Mucosa of rectum (tissue), 2 donors: Measurements from ENCODE around the gene ZDHHC24.
"Not testable (repeated sequence)": the region's sequence is repeated elsewhere in the genome, so short reads cannot be mapped to it uniquely, and the experiment has no call there.

Experiments used
- H3K27ac ChIP-seq, 2 donors: one replicate each; pipeline ENCODE4 v1.7.0; 2013; ENCODE audit warnings: inconsistent platforms in 2 of 2, low read depth in 2 of 2, low read length in 2 of 2
- H3K27me3 ChIP-seq, 2 donors: one replicate each; pipeline ENCODE4 v1.7.0; 2013; ENCODE audit warnings: low read length in 2 of 2; ENCODE audit not compliant: control insufficient read depth in 2 of 2, insufficient read depth in 2 of 2
- H3K36me3 ChIP-seq, 2 donors: one replicate each; pipeline ENCODE4 v1.7.0; 2013; ENCODE audit warnings: low read length in 2 of 2; ENCODE audit not compliant: control insufficient read depth in 2 of 2, insufficient read depth in 2 of 2
- H3K4me1 ChIP-seq, 2 donors: one replicate each; pipeline ENCODE4 v1.7.0; 2013; ENCODE audit warnings: low read length in 2 of 2, mild to moderate bottlenecking in 1 of 2; ENCODE audit not compliant: control insufficient read depth in 2 of 2, insufficient read depth in 2 of 2
- H3K4me3 ChIP-seq, 2 donors: one replicate each; pipeline ENCODE4 v1.7.0; 2013; ENCODE audit warnings: low read length in 2 of 2
- H3K9ac ChIP-seq, 2 donors: one replicate each; pipeline ENCODE4 v1.7.0; 2013; ENCODE audit warnings: low read length in 2 of 2, low read depth in 1 of 2, mild to moderate bottlenecking in 1 of 2
- H3K9me3 ChIP-seq, 2 donors: one replicate each; pipeline ENCODE4 v1.7.0; 2013; ENCODE audit warnings: low read length in 2 of 2; ENCODE audit not compliant: control insufficient read depth in 2 of 2
- donor health status: healthy.
- donor health status: Normal muscosa, but diverticular disease.

The ZDHHC24 gene, protein sequence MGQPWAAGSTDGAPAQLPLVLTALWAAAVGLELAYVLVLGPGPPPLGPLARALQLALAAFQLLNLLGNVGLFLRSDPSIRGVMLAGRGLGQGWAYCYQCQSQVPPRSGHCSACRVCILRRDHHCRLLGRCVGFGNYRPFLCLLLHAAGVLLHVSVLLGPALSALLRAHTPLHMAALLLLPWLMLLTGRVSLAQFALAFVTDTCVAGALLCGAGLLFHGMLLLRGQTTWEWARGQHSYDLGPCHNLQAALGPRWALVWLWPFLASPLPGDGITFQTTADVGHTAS

DNA sequence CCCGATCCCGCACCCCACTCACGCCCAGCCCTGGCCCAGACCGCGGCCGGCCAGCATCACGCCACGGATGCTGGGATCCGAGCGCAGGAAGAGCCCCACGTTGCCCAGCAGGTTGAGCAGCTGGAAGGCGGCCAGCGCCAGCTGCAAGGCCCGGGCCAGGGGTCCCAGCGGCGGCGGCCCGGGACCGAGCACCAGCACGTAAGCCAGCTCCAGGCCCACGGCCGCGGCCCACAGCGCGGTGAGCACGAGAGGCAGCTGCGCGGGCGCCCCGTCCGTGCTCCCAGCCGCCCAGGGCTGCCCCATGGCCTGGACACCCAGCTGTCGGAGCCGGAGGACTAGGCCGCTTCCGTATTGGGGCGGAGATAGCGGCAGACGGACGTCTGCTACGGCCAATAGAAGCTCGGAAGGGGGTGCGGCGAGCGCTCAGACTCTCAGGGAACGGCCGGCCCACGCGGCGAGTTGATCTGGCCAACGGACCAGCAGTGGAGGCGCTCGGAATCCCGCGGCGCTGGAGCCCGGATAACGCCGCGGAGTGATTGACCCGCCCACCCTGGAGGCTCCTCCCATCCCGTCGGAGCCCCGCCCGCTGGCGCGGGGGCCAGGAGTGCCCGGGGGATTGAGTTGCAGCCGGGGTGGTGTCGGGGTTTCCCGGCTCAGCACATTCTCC is at the start of gene ZDHHC24:
TSS of gene ZDHHC24 (minus strand) at position 348 of the 667 bp plus-strand sequence. CDS start at position 303, 45 bp downstream.
- Histone ChIP-seq H3K4me1 (peaks cover 5 to 9% of the 10 kb centered on the region in 2 donors), H3K27me3 (no peaks in the 10 kb centered on the region), H3K36me3 (peaks cover under 1 to 12% of the 10 kb centered on the region in 2 donors), H3K27ac (peak within 1 kb of the TSS; percentile 49 to 74), H3K9me3 (no peaks in the 10 kb centered on the region), H3K4me3 (peak within 1 kb of the TSS; percentile 79 to 87), H3K9ac (peak within 1 kb of the TSS; percentile 72 to 85)

DNA sequence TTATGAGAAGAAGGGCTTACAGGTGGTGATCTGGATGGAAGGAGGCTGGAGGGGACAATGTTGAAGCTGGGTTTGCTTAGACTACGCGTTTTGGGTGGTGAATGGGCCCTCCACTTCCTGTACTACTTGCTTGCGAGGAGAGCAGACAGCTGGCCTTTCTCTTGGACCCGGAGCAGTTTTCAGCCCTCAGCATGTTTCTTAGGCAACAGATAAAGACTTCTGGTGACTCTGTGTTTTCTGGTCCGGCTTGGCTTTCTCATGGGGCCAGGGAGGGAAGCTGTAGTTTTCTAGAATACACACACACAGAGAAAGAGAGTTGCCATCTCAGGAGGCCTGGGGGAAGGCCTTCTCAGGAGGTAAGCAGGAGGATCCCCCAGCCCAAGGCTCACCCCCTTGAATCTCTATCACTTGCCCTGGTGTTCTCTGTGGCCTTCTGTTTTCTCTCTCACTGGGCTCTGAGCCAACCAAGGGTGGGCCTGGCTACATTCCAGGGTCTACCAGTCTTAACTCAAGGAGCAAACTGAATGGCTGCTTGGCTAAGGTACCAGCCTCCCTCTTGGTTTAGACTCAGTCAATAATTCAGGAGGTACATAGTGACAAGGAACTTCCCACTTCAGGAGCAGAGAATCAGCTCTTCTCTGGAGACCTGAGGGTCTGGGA is 49.5 kb upstream of the ZDHHC24 start:
- no peaks in the 10 kb centered on the region for H3K27me3 ChIP-seq
- H3K9me3 ChIP-seq: no peaks in the 10 kb centered on the region
- H3K36me3 ChIP-seq: peaks cover 14 to 16% of the 10 kb centered on the region in 2 donors
- no peak overlapping the region for H3K4me3 ChIP-seq
- H3K9ac ChIP-seq: no peak overlapping the region
- H3K4me1 ChIP-seq: peaks cover 10 to 26% of the 10 kb centered on the region in 2 donors
- H3K27ac ChIP-seq: peak overlapping the region; percentile 40 to 43

DNA sequence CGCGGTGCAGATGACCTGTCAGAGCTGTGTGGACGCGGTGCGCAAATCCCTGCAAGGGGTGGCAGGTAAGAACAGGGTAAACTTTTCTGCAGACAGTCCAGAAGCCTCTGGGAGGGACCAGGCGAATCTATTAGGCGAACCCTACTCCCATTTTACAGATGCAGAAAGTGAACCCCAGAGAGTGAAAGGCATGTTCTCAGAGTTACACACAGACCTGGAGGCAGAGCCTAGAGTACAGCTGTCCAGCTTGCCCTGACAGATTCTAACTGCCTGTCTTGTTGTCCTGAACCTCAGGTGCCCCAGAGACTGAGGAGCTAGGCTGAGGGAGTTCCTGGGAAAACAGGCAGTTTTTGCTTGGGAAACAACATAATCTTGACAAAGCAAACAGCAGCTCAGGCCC is 47.8 kb upstream of the ZDHHC24 start:
- Histone ChIP-seq H3K27ac (peak overlapping the region in 1 of 2 donors; percentile 66), H3K27me3 (no peaks in the 10 kb centered on the region), H3K4me3 (peak overlapping the region; percentile 68 to 93), H3K36me3 (no peaks in the 10 kb centered on the region), H3K9ac (peak overlapping the region; percentile 92 to 96), H3K4me1 (peaks cover 10 to 26% of the 10 kb centered on the region in 2 donors), H3K9me3 (no peaks in the 10 kb centered on the region)

DNA sequence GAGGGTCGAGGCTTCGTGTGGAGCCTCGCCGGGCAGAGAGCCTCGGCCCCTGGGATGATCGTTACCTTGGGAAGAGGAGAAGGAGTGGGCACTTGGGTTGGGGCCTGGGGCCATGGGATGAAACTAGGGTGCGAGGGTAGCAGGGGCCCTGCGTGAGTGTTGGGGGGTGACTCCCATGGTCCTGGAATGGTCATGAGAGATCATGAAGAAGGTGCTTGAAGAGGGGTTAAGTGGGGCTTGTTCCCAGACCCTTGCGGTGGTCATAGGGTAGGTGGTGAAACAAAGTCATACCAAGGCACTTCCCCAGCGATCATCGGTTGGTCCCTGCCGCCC is 47.4 kb upstream of the ZDHHC24 start:
- Histone ChIP-seq H3K36me3 (no peaks in the 10 kb centered on the region), H3K9me3 (no peaks in the 10 kb centered on the region), H3K27me3 (no peaks in the 10 kb centered on the region), H3K4me1 (peaks cover 10 to 26% of the 10 kb centered on the region in 2 donors), H3K9ac (peak overlapping the region; percentile 92 to 96), H3K27ac (peak overlapping the region; percentile 66 to 76), H3K4me3 (peak overlapping the region; percentile 68 to 93)

DNA sequence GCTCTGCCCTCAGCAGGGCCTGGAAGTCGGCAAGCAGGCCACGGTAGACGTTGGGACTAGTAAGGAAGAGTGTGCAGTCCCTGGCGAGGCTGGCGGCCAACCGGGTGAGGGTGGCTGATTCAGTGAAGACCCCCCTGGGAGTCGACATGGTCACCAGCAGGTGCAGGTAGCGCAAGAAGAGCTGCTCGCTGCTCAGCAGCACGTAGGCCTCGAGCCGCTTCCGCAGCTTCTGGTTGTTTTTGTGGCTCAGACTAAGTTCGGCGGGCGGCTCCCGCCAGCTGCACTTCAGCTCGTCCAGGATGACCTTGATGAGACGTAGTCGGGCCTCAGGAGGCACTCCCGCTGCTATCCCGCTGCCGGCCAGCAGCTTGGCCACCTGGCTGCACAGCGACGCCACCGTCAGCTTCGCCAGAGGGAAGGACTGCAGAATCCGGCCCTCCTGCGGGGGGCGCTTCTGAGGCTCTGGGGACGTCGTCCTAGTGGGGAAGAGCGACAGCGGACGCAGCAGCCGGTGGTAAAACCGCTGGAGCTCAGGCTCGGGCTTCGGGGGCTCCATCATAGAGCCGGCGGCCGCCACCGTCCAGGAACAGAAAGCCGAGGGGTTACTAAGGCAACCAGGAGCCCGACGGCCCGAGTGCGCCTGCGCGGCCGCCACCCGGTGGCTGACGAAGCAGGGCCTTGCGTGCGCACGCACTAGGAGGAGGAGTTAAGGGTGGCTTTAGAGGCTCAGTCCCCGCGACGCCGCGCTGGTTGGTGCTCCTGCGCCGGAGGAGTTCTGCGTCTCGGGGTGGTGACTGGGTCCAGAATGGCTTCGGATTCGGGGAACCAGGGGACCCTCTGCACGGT is 46.8 kb upstream of the ZDHHC24 start, which contains the start of the genes CCDC87 and CCS:
TSS of gene CCDC87 (minus strand) at position 607 of the 846 bp plus-strand sequence. CDS start at position 559, 48 bp downstream.
TSS of gene CCS (plus strand) at position 729 of the 846 bp plus-strand sequence. CDS start at position 806, 77 bp downstream.
- Histone ChIP-seq H3K36me3 (no peaks in the 10 kb centered on the region), H3K4me1 (peaks cover 10 to 26% of the 10 kb centered on the region in 2 donors), H3K9ac (peak within 1 kb of the TSS; percentile 92 to 96), H3K9me3 (no peaks in the 10 kb centered on the region), H3K27ac (peak within 1 kb of the TSS; percentile 66 to 76), H3K4me3 (peak within 1 kb of the TSS; percentile 68 to 93), H3K27me3 (no peaks in the 10 kb centered on the region)

DNA sequence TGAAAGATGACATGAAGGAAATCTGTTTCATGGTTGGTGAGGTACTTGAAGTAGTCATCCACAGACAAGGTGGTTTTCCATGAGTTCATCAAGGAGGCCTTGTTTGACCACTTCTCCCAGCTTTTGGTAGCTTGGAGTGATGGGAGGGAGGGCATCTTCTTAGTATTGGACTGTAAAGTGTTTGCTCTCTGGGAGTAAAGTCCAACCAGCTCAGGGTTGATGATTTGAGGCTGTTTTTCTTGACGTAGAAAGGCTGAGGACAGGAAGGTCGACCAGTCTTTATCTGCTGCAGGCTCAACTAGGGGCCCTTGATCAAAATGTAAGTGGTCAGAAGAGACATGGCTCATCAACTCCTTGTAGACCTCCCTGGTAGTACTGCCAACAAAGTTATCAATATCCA is 45.3 kb upstream of the ZDHHC24 start:
- H3K36me3 ChIP-seq: no peaks in the 10 kb centered on the region
- H3K4me1 ChIP-seq: peaks cover 10 to 26% of the 10 kb centered on the region in 2 donors
- H3K27ac ChIP-seq: no peak overlapping the region
- no peaks in the 10 kb centered on the region for H3K27me3 ChIP-seq
- no peak overlapping the region for H3K9ac ChIP-seq
- no peak overlapping the region for H3K4me3 ChIP-seq
- no peaks in the 10 kb centered on the region for H3K9me3 ChIP-seq

DNA sequence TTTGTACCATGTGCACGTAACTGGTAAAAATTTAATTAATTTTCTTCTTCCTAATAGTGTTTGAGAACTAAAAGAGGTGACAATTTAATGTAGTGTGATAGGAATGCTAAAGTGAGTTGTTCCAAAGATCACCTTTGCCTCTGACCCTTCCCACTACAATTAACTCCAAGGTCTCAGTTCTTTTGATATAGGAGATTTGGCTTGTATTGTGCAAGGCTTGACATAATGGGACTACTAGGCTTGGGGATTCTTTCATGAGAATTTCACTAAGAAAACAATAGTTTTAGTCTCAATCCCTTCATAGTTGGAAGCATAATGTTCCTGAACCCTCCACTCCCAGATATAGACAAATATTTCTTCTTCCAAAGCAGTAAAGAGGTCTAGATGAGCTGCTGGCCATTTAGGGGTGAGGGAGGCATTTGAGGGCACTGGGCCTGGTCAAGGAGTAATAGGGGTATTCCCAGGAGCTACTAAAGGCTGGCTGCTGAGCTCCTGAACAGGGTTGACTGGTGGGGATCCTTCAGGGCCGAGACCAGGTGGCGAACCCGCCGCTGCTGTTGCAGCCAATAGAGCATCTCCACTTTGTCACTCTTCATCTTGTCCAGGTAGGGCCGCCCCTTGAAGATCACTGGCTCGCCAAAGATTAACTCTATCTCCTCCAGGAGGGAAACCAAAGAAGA is 44.3 kb upstream of the ZDHHC24 start:
- Histone ChIP-seq H3K9me3 (no peaks in the 10 kb centered on the region), H3K27me3 (no peaks in the 10 kb centered on the region)

DNA sequence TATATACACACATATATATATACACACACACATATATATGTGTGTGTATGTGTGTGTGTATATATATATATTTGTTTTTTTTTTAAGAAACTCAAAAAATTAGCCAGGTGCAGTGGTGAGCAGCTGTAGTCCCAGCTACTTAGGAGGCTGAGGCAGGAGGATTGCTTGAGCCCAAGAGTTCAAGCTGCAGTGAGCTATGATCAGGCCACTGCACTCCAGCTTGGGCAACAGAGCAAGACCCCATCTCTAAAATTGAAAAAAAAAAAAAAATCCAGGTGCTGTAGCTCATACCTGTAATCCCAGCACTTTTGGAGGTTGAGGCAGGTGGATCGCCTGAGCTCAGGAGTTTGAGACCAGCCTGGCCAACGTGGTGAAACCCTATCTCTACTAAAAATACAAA is 43.5 kb upstream of the ZDHHC24 start:
- not testable (repeated sequence) for H3K27me3 ChIP-seq, H3K9ac ChIP-seq, H3K36me3 ChIP-seq, H3K4me3 ChIP-seq, H3K9me3 ChIP-seq, H3K27ac ChIP-seq
- H3K4me1 ChIP-seq: peaks cover 7 to 16% of the 10 kb centered on the region in 2 donors

More for the DNA sequence above, 44.3 kb upstream of the ZDHHC24 start:
- peaks cover 10 to 20% of the 10 kb centered on the region in 2 donors for H3K4me1 ChIP-seq
- H3K27ac ChIP-seq: no peak overlapping the region
- no peak overlapping the region for H3K9ac ChIP-seq
- H3K36me3 ChIP-seq: no peaks in the 10 kb centered on the region
- H3K4me3 ChIP-seq: no peak overlapping the region

DNA sequence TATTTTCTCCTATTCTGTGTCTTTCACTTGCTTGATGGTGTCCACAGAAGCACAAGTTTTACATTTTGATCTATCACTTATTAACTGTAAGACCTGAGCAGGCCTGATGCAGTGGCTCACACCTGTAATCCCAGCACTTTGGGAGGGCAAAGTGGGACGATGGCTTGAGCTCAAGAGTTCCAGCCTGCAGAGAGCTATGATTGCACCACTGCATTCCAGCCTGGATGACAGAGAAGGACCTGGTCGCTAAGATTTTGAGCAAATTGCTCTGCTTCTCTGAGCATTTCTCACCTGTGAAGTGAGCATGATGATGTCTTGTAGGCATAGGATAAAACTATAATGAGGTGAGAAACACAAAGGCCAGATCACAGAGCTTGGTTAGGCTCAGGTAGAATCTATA is 40.3 kb upstream of the ZDHHC24 start:
- H3K36me3 ChIP-seq: no peaks in the 10 kb centered on the region
- H3K4me1 ChIP-seq: no peaks in the 10 kb centered on the region
- H3K27me3 ChIP-seq: no peaks in the 10 kb centered on the region
- H3K27ac ChIP-seq: no peak overlapping the region
- H3K9ac ChIP-seq: no peak overlapping the region
- peaks cover 0 to 2% of the 10 kb centered on the region in 2 donors for H3K9me3 ChIP-seq
- no peak overlapping the region for H3K4me3 ChIP-seq
